HG02798 (cell line): ENCODE data around the gene NRG3.
"Not testable (repeated sequence)": the region's sequence is repeated elsewhere in the genome, so short reads cannot be mapped to it uniquely, and the experiment has no call there.

Experiments
- ATAC-seq: cut with Tn5 transposase; IDR thresholded peaks from one replicate; pipeline ENCODE4 v1.9.1; 2021; ENCODE audit warnings: mild to moderate bottlenecking; ENCODE audit not compliant: unreplicated experiment, poor library complexity

NRG3 gene

GRCh38 chr10:81950358-81950757 is 75.4 kb downstream of the NRG3 start:
- no peak for ATAC-seq

- no peak for ATAC-seq
These were observed 78.4 kb downstream of the NRG3 start for GRCh38 chr10:81953420-81953819.

- no peak for ATAC-seq
These were observed 83.0 kb downstream of the NRG3 start for GRCh38 chr10:81957976-81958375.

GRCh38 chr10:81959016-81959415 is 84.0 kb downstream of the NRG3 start:
- no peak for ATAC-seq

- ATAC-seq = no peak
These were observed 86.6 kb downstream of the NRG3 start for GRCh38 chr10:81961451-81962184.

- no peak for ATAC-seq
These were observed 88.6 kb downstream of the NRG3 start for GRCh38 chr10:81963606-81964005.

- ATAC-seq = no peak
These were observed 92.7 kb downstream of the NRG3 start for GRCh38 chr10:81967716-81968115.

- ATAC-seq = no peak
These were observed 94.1 kb downstream of the NRG3 start for GRCh38 chr10:81969136-81969535.

GRCh38 chr10:81978238-81978637 is 103.2 kb downstream of the NRG3 start:
- no peak for ATAC-seq

- ATAC-seq = no peak
These were observed 106.7 kb downstream of the NRG3 start for GRCh38 chr10:81981724-81982123.

GRCh38 chr10:81984428-81984827 is 109.4 kb downstream of the NRG3 start:
- no peak for ATAC-seq

- no peak for ATAC-seq
These were observed 120.3 kb downstream of the NRG3 start for GRCh38 chr10:81995254-81995653.

GRCh38 chr10:81996927-81997326 is 121.9 kb downstream of the NRG3 start:
- ATAC-seq = no peak

GRCh38 chr10:82020999-82021398 is 146.0 kb downstream of the NRG3 start:
- no peak for ATAC-seq

GRCh38 chr10:82027711-82028110 is 152.7 kb downstream of the NRG3 start:
- ATAC-seq = no peak

GRCh38 chr10:82037076-82037475 is 162.1 kb downstream of the NRG3 start:
- no peak for ATAC-seq

GRCh38 chr10:82038587-82038986 is 163.6 kb downstream of the NRG3 start:
- no peak for ATAC-seq

GRCh38 chr10:82040336-82040735 is 165.3 kb downstream of the NRG3 start:
- no peak for ATAC-seq

GRCh38 chr10:82041018-82041417 is 166.0 kb downstream of the NRG3 start:
- ATAC-seq = no peak

- no peak for ATAC-seq
These were observed 181.4 kb downstream of the NRG3 start for GRCh38 chr10:82056391-82056790.

GRCh38 chr10:82067192-82067591 is 192.2 kb downstream of the NRG3 start:
- ATAC-seq = not testable (repeated sequence)

- no peak for ATAC-seq
These were observed 193.5 kb downstream of the NRG3 start for GRCh38 chr10:82068501-82068900.
